HEK293 (cell line): ENCODE data around the gene TUBGCP6.

ENCODE experiments used
- CTCF ChIP-seq: fragments of 450-650 bp; formaldehyde crosslinking; IDR thresholded peaks from 2 replicates; pipeline ENCODE4 v1.5.1; 2016; ENCODE audit warnings: missing biosample characterization, missing genetic modification characterization
- ELK4 ChIP-seq: IDR thresholded peaks from 2 replicates; pipeline ENCODE4 v1.6.1; 2011; ENCODE audit warnings: mild to moderate bottlenecking, low read depth, low read length, borderline replicate concordance
- GFI1B ChIP-seq: fragments of 450-650 bp; formaldehyde crosslinking; IDR thresholded peaks from 2 replicates; pipeline ENCODE4 v1.5.1; 2016; ENCODE audit warnings: missing biosample characterization, missing genetic modification characterization
- GLI4 ChIP-seq: fragments of 450-650 bp; formaldehyde crosslinking; IDR thresholded peaks from 2 replicates; pipeline ENCODE4 v1.5.1; 2016; ENCODE audit warnings: missing biosample characterization, missing genetic modification characterization
- PATZ1 ChIP-seq: fragments of 450-650 bp; formaldehyde crosslinking; IDR thresholded peaks from 2 replicates; pipeline ENCODE4 v1.5.1; 2016; ENCODE audit warnings: missing biosample characterization, missing genetic modification characterization
- ZFP41 ChIP-seq: fragments of 450-650 bp; formaldehyde crosslinking; IDR thresholded peaks from 2 replicates; pipeline ENCODE4 v1.5.1; 2016; ENCODE audit warnings: missing biosample characterization, missing genetic modification characterization, borderline replicate concordance
- ZNF202 ChIP-seq: fragments of 450-650 bp; formaldehyde crosslinking; IDR thresholded peaks from 2 replicates; pipeline ENCODE4 v1.5.1; 2016; ENCODE audit warnings: missing biosample characterization, missing genetic modification characterization, borderline replicate concordance
- ZNF311 ChIP-seq: fragments of 450-650 bp; formaldehyde crosslinking; IDR thresholded peaks from 2 replicates; pipeline ENCODE4 v1.5.1; 2017; ENCODE audit warnings: missing biosample characterization, missing genetic modification characterization, borderline replicate concordance
- ZNF423 ChIP-seq: fragments of 450-650 bp; formaldehyde crosslinking; IDR thresholded peaks from 2 replicates; pipeline ENCODE4 v1.5.1; 2016; ENCODE audit warnings: missing biosample characterization, missing genetic modification characterization
- ZNF555 ChIP-seq: fragments of 450-650 bp; formaldehyde crosslinking; conservative IDR thresholded peaks from 2 replicates; pipeline ENCODE4 v1.5.1; 2017; ENCODE audit warnings: missing biosample characterization, mild to moderate bottlenecking, missing genetic modification characterization, inconsistent platforms
- TF ChIP-seq, protein P1 (sequence below): fragments of 450-650 bp; formaldehyde crosslinking; IDR thresholded peaks from 2 replicates; pipeline ENCODE4 v1.5.1; 2016; ENCODE audit warnings: missing biosample characterization, missing genetic modification characterization

- no peak for TF ChIP-seq ZNF311 (tag by site-specific recombination)
- no peak for TF ChIP-seq PATZ1 (tag by site-specific recombination)
- no peak for TF ChIP-seq CTCF
- TF ChIP-seq, protein P1, sequence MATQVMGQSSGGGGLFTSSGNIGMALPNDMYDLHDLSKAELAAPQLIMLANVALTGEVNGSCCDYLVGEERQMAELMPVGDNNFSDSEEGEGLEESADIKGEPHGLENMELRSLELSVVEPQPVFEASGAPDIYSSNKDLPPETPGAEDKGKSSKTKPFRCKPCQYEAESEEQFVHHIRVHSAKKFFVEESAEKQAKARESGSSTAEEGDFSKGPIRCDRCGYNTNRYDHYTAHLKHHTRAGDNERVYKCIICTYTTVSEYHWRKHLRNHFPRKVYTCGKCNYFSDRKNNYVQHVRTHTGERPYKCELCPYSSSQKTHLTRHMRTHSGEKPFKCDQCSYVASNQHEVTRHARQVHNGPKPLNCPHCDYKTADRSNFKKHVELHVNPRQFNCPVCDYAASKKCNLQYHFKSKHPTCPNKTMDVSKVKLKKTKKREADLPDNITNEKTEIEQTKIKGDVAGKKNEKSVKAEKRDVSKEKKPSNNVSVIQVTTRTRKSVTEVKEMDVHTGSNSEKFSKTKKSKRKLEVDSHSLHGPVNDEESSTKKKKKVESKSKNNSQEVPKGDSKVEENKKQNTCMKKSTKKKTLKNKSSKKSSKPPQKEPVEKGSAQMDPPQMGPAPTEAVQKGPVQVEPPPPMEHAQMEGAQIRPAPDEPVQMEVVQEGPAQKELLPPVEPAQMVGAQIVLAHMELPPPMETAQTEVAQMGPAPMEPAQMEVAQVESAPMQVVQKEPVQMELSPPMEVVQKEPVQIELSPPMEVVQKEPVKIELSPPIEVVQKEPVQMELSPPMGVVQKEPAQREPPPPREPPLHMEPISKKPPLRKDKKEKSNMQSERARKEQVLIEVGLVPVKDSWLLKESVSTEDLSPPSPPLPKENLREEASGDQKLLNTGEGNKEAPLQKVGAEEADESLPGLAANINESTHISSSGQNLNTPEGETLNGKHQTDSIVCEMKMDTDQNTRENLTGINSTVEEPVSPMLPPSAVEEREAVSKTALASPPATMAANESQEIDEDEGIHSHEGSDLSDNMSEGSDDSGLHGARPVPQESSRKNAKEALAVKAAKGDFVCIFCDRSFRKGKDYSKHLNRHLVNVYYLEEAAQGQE (tag by site-specific recombination) = no peak
- TF ChIP-seq ZFP41 (tag by site-specific recombination) = no peak
- no peak for TF ChIP-seq GLI4 (tag by site-specific recombination)
- no peak for TF ChIP-seq ZNF423 (tag by site-specific recombination)
- TF ChIP-seq ELK4 = no peak
- no peak for TF ChIP-seq GFI1B
- TF ChIP-seq ZNF202 (tag by site-specific recombination) = no peak
- TF ChIP-seq ZNF555 = no peak
Observed at GRCh38 chr22:50281384-50281760, 36.5 kb upstream of the TUBGCP6 start.
